IMR-90 (cell line): Measurements from ENCODE around the gene TNRC18. TPM values are rescaled to one million over a fixed set of nuclear protein-coding genes. Genes with fewer than 3 reads are reported as not detected.

Experiments
- ATAC-seq: fragments of 200-7000 bp; cut with Tn5 transposase; 2 replicates; pipeline ENCODE4 v1.9.1; 2020; ENCODE audit warnings: low read depth, mild to moderate bottlenecking, moderate library complexity
- BruUV-seq: library from RNA; stranded (reverse); fragments of 400-500 nt; replicated peaks from 2 replicates; lab custom pipeline; 2021; lab: Mats Ljungman, UMichigan
- CTCF ChIA-PET: fragments of 300-600 bp; formaldehyde crosslinking; extraction: SDS; loops from one replicate; lab custom pipeline; 2021; ENCODE audit warnings: antibody characterized with exemption; lab: Yijun Ruan, JAX
- POLR2A ChIA-PET: fragments of 300-600 bp; sonication (Branson Sonifier 250); formaldehyde crosslinking; loops from one replicate; lab custom pipeline; 2022; ENCODE audit warnings: antibody characterized with exemption; ENCODE audit not compliant: unreplicated experiment; lab: Charles Lee
- DNase-seq: peaks from one replicate; pipeline ENCODE4 v3.0.0; 2013
- H2AFZ ChIP-seq: replicated peaks from 2 replicates; pipeline ENCODE3; 2013; ENCODE audit warnings: low read length, mild to moderate bottlenecking; ENCODE audit not compliant: poor library complexity
- H2AK5ac ChIP-seq: 2 replicates; pipeline ENCODE4 v1.6.1; 2013; ENCODE audit warnings: low read depth, low read length, inconsistent platforms
- H2AK9ac ChIP-seq: replicated peaks from 2 replicates; pipeline ENCODE3; 2013; ENCODE audit warnings: mild to moderate bottlenecking, low read depth, low read length, moderate library complexity; ENCODE audit not compliant: poor library complexity
- H2BK120ac ChIP-seq: 2 replicates; pipeline ENCODE4 v1.6.1; 2013; ENCODE audit warnings: low read depth, low read length, inconsistent platforms
- H2BK15ac ChIP-seq: 3 replicates; pipeline ENCODE4 v1.6.1; 2013; ENCODE audit warnings: low read depth, low read length, inconsistent platforms
- H2BK20ac ChIP-seq: 2 replicates; pipeline ENCODE4 v1.6.1; 2013; ENCODE audit warnings: low read depth, mild to moderate bottlenecking, inconsistent platforms, low read length, moderate library complexity
- H2BK5ac ChIP-seq: 2 replicates; pipeline ENCODE4 v1.6.1; 2013; ENCODE audit warnings: mild to moderate bottlenecking, low read depth, low read length, inconsistent platforms; ENCODE audit not compliant: poor library complexity, severe bottlenecking
- H3K14ac ChIP-seq: replicated peaks from 2 replicates; pipeline ENCODE4 v1.6.1; 2013; ENCODE audit warnings: low read depth, low read length, inconsistent platforms
- H3K18ac ChIP-seq: 2 replicates; pipeline ENCODE4 v1.6.1; 2013; ENCODE audit warnings: low read depth, low read length, control low read depth
- H3K23ac ChIP-seq: 2 replicates; pipeline ENCODE4 v1.6.1; 2013; ENCODE audit warnings: low read depth, low read length, inconsistent platforms
- H3K27ac ChIP-seq: 2 replicates; pipeline ENCODE4 v1.5.1; 2013; ENCODE audit warnings: mild to moderate bottlenecking, control low read depth, low read length; ENCODE audit not compliant: insufficient read depth
- H3K27me3 ChIP-seq: 2 replicates; pipeline ENCODE4 v1.6.1; 2013; ENCODE audit warnings: low read length; ENCODE audit not compliant: control insufficient read depth, insufficient read depth
- H3K36me3 ChIP-seq: 2 replicates; pipeline ENCODE4 v1.6.1; 2013; ENCODE audit warnings: low read length, mixed read lengths; ENCODE audit not compliant: control insufficient read depth, insufficient read depth
- H3K4ac ChIP-seq: 2 replicates; pipeline ENCODE4 v1.6.1; 2013; ENCODE audit warnings: low read depth, low read length, inconsistent platforms
- H3K4me1 ChIP-seq: 2 replicates; pipeline ENCODE4 v1.6.1; 2013; ENCODE audit warnings: low read length, mixed read lengths; ENCODE audit not compliant: control insufficient read depth, insufficient read depth
- H3K4me2 ChIP-seq: 2 replicates; pipeline ENCODE4 v1.6.1; 2013; ENCODE audit warnings: low read depth, mild to moderate bottlenecking, control low read depth, low read length, moderate library complexity
- H3K4me3 ChIP-seq: 2 replicates; pipeline ENCODE4 v1.5.1; 2013; ENCODE audit warnings: low read depth, mild to moderate bottlenecking, control low read depth, low read length, moderate library complexity; ENCODE audit not compliant: insufficient read depth
- H3K56ac ChIP-seq: 2 replicates; pipeline ENCODE4 v1.6.1; 2013; ENCODE audit warnings: low read length, inconsistent platforms; ENCODE audit not compliant: insufficient read depth; ENCODE audit errors: extremely low read depth
- H3K79me1 ChIP-seq, 2 experiments: 2 replicates each; pipeline ENCODE4 v1.6.1; 2013; ENCODE audit warnings: low read length in 2 of 2, inconsistent platforms in 1 of 2, low read depth in 1 of 2
- H3K9ac ChIP-seq: 2 replicates; pipeline ENCODE4 v1.6.1; 2013; ENCODE audit warnings: low read depth, low read length, control low read depth
- H3K9me1 ChIP-seq: 2 replicates; pipeline ENCODE4 v1.6.1; 2013; ENCODE audit warnings: low read length, inconsistent platforms; ENCODE audit not compliant: insufficient read depth
- H3K9me3 ChIP-seq: 2 replicates; pipeline ENCODE4 v1.6.1; 2013; ENCODE audit warnings: low read length; ENCODE audit not compliant: control insufficient read depth, insufficient read depth
- H4K20me1 ChIP-seq: 2 replicates; pipeline ENCODE4 v1.6.1; 2013; ENCODE audit warnings: low read length, inconsistent platforms; ENCODE audit not compliant: insufficient read depth
- H4K5ac ChIP-seq: 2 replicates; pipeline ENCODE4 v1.6.1; 2013; ENCODE audit warnings: mild to moderate bottlenecking, low read depth, low read length, control low read depth
- H4K8ac ChIP-seq, 2 experiments: 2 replicates each; pipeline ENCODE4 v1.6.1; 2013; ENCODE audit warnings: low read depth in 2 of 2, low read length in 2 of 2, control low read depth in 1 of 2, inconsistent platforms in 1 of 2
- H4K91ac ChIP-seq: 2 replicates; pipeline ENCODE4 v1.6.1; 2013; ENCODE audit warnings: low read depth, low read length, inconsistent platforms; ENCODE audit not compliant: insufficient read depth
- CEBPB ChIP-seq: IDR thresholded peaks from 2 replicates; pipeline ENCODE4 v1.6.1; 2012; ENCODE audit warnings: low read depth, low read length, improper control_type of control experiment
- CHD1 ChIP-seq: IDR thresholded peaks from 2 replicates; pipeline ENCODE4 v1.6.1; 2012; ENCODE audit warnings: low read depth, low read length, improper control_type of control experiment
- CTCF ChIP-seq: conservative IDR thresholded peaks from 2 replicates; pipeline ENCODE4 v1.5.1; 2012; ENCODE audit warnings: mild to moderate bottlenecking, low read depth, low read length, improper control_type of control experiment
- FOS ChIP-seq: fragments of 150-350 bp; IDR thresholded peaks from 2 replicates; pipeline ENCODE4 v1.6.1; 2016; ENCODE audit warnings: low read depth, low read length
- MAFK ChIP-seq: IDR thresholded peaks from 2 replicates; pipeline ENCODE4 v1.6.1; 2012; ENCODE audit warnings: low read depth, low read length, improper control_type of control experiment
- MAZ ChIP-seq: IDR thresholded peaks from 2 replicates; pipeline ENCODE4 v1.6.1; 2012; ENCODE audit warnings: low read depth, mild to moderate bottlenecking, low read length, improper control_type of control experiment, moderate library complexity, borderline replicate concordance
- MXI1 ChIP-seq: IDR thresholded peaks from 2 replicates; pipeline ENCODE4 v1.6.1; 2012; ENCODE audit warnings: low read depth, mild to moderate bottlenecking, low read length, moderate library complexity, borderline replicate concordance
- RAD21 ChIP-seq: IDR thresholded peaks from 2 replicates; pipeline ENCODE4 v1.6.1; 2012; ENCODE audit warnings: low read length, improper control_type of control experiment
- RCOR1 ChIP-seq: IDR thresholded peaks from 2 replicates; pipeline ENCODE4 v1.6.1; 2012; ENCODE audit warnings: mild to moderate bottlenecking, low read length, improper control_type of control experiment; ENCODE audit not compliant: insufficient replicate concordance
- RFX5 ChIP-seq: IDR thresholded peaks from 2 replicates; pipeline ENCODE4 v1.8.0; 2012; ENCODE audit warnings: low read depth, mild to moderate bottlenecking, low read length, moderate library complexity
- USF2 ChIP-seq: fragments of 150-350 bp; IDR thresholded peaks from 2 replicates; pipeline ENCODE4 v1.6.1; 2017; ENCODE audit warnings: mild to moderate bottlenecking, antibody characterized with exemption, low read length, low read depth
- WGBS, 2 experiments: methylation state at CpG; one replicate each; pipeline versions ENCODE4 v1.1.5 to v1.1.7; 2013; ENCODE audit warnings: missing lambda C conversion rate in 2 of 2; ENCODE audit not compliant: insufficient read length in 1 of 2; ENCODE audit errors: extremely low coverage in 2 of 2; 5-methylcytosine and 5-hydroxymethylcytosine counted together
- dilution Hi-C: fragments of 300-500 bp; cut with HindIII; formaldehyde crosslinking; loops from one replicate; pipeline ENCODE4 v1.14.3; 2018; ENCODE audit warnings: low sequenced_read_pairs; ENCODE audit not compliant: unreplicated experiment
- in situ Hi-C: fragments of 300-500 bp; cut with MboI; formaldehyde crosslinking; loops from 3 replicates; pipeline ENCODE4 v1.14.3; 2019; ENCODE audit warnings: low sequenced_read_pairs, inconsistent platforms, mixed read lengths
- intact Hi-C: fragments of 100-400 bp; cut with micrococcal nuclease; formaldehyde crosslinking; loops from 2 replicates; pipeline ENCODE4 v1.10.0; 2022
- polyA plus RNA-seq, 3 experiments: library from polyadenylated mRNA; depleted of rRNA; stranded (reverse); fragments of >200 nt; gene quantifications; 2 replicates each; pipeline ENCODE4 v1.2.3, GENCODE V29; 2012; ENCODE audit warnings: low replicate concordance in 1 of 3
- total RNA-seq: library from RNA; depleted of rRNA; stranded (reverse); fragments of >200 nt; gene quantifications from 2 replicates; pipeline ENCODE4 v1.2.3, GENCODE V29; 2012

Gene TNRC18
- total and polyA plus RNA-seq, 2 of the 4 experiments (the other 2 are of a cell fraction): 4.7 to 29.6 TPM

GRCh38 chr7:5294169-5294987 lies 129.3 kb downstream of the TNRC18 start:
- no peaks in the 10 kb centered on the region for H3K79me1 ChIP-seq
- intact Hi-C loops: no loop called here
- no peaks in the 10 kb centered on the region for H3K4me1 ChIP-seq
- H4K20me1 ChIP-seq: no peaks in the 10 kb centered on the region
- no peak overlapping the region for H2AK5ac ChIP-seq
- TF ChIP-seq MXI1 (no peak), RCOR1 (no peak), MAZ (no peak), CHD1 (no peak), USF2 (no peak), MAFK (no peak), RFX5 (no peak), RAD21 (no peak), CEBPB (no peak), FOS (no peak), CTCF (no peak)
- H3K14ac ChIP-seq: no peak overlapping the region
- ATAC-seq (no peak), DNase-seq (no peak)
- dilution Hi-C loops: no loop called here
- 75% methylated on average over 2 of the region's 14 CpGs; no CpG with 5 or more reads in 1 of the 2 experiments for WGBS, 2 experiments
- no peak overlapping the region for H3K4me3 ChIP-seq
- POLR2A ChIA-PET: no interaction called here
- no peak overlapping the region for H2BK120ac ChIP-seq
- no peak overlapping the region for H3K27ac ChIP-seq
- no peak overlapping the region for H4K91ac ChIP-seq
- no peak overlapping the region for H2AK9ac ChIP-seq
- no peak overlapping the region for H3K9ac ChIP-seq
- no peak overlapping the region for H2BK5ac ChIP-seq
- H3K36me3 ChIP-seq: peaks cover 26% of the 10 kb centered on the region
- H3K18ac ChIP-seq: no peak overlapping the region
- BruUV-seq: no TSS peak
- H2AFZ ChIP-seq: no peak overlapping the region
- no peak overlapping the region for H3K4ac ChIP-seq
- H3K56ac ChIP-seq: no peak overlapping the region
- H3K9me3 ChIP-seq: no peaks in the 10 kb centered on the region; the same call in 1 of the 2 replicates
- H3K27me3 ChIP-seq: no peaks in the 10 kb centered on the region
- no peak overlapping the region for H4K5ac ChIP-seq
- no peaks in the 10 kb centered on the region for H3K9me1 ChIP-seq
- in situ Hi-C loops: no loop called here
- no peak overlapping the region for H3K23ac ChIP-seq
- no peak overlapping the region for H3K4me2 ChIP-seq
- H2BK20ac ChIP-seq: no peak overlapping the region
- H2BK15ac ChIP-seq: no peak overlapping the region
- CTCF ChIA-PET: no interaction called here
- H4K8ac ChIP-seq: no peak overlapping the region
